SIG-M5 treated with dmso at 0.1 percent for 504 hours (cell line): ENCODE results near the gene PTPMT1.
A peak's percentile ranks its signal among the peaks of the same experiment; 100 is the strongest.

Experiments
- DNase-seq: peaks from one replicate; lab custom pipeline; 2025; ENCODE audit not compliant: unreplicated experiment; lab: John Stamatoyannopoulos, UW

The PTPMT1 gene

DNA sequence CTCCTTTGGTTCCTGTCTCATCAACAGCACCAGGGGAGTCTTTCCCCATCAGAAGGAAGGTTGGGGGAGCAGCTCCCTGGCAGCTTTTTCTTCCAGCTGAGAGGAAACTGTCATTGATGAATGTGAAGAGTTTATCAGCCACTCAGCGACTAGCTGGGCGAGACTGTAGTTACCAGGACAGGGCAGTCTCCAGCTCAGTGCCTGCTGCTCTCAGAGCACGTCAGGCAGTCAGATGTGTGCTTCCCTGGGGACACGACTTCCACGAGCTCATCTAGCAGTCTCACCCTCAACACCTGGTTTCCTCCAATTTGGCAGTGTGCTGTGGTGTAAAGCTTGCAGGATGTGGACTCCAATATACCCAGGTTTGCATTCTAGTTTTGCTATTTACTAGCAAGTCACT is 41.3 kb downstream of the PTPMT1 start:
- DNase-seq: no peak

DNA sequence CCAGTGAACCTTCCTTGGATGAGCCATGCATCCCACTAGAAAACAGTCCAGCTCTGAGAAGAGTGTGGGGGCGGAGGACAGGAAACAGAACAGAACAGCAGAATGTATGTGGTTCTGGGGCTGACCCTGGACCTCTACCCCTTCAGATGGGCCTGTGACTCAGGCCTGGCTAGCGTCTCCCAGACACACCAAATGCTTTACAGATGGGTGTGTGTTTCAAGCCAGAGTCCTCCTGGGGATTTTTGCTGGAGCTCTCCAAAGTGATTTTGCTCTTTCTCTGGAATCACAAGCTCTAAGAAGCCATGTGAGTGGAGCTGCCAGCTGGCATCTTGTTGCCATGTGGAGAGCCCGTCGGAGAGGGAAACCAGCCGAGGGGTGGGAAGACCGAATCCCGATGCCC is 42.0 kb downstream of the PTPMT1 start:
- DNase-seq: no peak

DNA sequence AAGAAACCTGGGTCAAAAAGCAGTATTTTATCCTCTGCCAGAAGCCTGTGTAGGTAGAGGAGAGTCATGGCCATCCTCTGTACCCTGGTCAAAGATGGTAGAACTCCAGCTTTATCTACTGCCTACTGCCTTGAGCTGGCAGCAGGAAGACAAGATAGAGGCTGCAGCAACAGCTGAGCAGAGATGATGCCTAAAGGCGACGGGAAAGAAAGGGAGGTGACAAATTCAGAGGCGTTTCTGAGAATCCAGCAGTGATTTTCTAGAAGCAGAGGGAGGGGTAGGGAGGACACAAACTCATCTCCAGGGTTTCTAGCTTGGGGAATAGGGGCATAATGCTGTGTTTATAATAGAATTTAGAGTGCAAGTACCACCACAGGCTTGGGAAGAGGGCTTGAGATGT is 44.3 kb downstream of the PTPMT1 start:
- no peak for DNase-seq

DNA sequence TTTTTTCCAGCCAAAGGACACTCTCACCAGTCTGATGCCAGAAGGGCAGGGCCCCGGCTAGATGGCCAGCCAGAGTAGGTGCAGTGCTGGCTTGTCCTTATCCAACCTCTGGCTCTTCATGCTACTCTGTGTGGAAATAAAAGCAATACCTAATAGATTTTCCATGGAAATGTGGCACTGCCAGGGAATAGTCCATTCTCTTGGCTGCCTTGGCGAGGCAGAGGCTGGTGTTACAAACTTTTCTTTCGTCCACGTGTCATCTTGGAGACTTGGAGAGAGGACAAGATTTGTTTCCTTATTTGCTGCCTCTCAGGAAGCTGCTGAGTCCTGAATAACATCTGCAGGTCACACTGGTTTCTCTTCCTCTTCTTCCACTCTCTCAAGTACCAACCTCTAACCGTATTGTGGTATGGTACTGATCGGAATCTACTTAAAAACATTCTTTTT is 46.0 kb downstream of the PTPMT1 start:
- DNase-seq: peak; percentile 86

DNA sequence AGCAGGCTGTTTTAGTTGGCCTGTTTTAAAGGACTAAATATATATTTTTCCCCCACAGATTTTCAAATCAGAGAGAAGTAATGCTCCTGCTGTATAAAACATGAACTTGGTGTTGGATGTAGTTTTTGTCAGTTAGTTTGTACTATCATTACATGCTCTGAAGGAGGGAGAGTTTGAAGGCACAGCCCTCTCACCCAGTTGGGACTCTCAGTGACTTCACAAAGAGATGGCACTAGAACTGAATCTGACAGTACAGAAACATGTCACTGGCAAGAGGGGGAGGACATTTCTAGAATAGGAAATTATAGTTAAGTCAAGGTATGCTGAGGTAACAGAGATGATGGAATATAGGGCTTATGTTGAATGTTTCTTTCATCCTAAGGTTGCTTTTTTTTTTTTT is 49.9 kb downstream of the PTPMT1 start:
- no peak for DNase-seq

DNA sequence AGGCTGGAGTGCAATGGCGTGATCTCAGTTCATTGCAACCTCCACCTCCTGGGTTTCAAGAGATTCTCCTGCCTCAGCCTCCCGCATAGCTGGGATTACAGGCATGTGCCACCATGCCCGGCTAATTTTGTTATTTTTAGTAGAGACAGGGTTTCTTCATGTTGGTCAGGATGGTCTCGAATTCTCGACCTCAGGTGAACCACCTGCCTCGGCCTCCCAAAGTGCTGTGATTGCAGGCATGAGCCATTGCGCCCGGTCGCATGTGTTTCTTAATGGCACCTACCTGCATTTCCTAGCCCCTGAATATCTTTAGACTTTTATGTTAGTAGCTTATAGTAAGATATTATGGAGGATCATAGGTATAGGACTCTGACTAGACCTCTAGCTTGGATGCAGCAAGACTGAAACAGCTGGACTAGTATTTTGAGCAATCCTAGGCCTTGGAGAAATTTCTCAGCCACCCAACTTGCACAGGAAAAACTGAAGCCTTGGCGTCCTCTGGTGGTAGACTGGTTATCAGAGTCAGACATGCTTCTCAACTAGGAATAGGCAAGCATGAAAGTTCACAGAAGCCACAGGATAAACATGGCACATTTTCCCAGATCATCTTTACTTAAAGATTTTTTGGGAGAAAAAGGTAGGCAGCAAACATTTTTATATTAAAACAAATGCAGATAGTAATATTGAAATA is 51.5 kb downstream of the PTPMT1 start:
- peak; percentile 35 for DNase-seq

DNA sequence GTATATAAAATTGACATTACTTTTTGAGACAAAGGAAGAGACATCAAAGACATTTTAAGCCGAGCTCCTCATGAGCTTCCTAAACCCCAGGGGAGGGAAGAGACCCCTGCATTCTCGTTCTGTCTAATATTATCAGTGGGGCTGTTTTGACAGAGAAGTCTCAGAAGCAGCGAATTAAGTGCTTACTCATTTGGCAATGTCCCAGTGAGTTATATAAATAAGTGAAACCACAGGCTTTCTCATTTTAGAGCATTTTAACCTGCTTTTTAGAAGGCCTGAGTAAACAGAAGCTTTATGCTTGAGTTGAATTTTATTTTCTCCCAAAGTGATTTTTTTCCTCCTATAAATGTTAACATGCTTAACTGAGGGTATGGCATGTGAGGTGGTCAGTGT is 52.0 kb downstream of the PTPMT1 start:
- DNase-seq: no peak

DNA sequence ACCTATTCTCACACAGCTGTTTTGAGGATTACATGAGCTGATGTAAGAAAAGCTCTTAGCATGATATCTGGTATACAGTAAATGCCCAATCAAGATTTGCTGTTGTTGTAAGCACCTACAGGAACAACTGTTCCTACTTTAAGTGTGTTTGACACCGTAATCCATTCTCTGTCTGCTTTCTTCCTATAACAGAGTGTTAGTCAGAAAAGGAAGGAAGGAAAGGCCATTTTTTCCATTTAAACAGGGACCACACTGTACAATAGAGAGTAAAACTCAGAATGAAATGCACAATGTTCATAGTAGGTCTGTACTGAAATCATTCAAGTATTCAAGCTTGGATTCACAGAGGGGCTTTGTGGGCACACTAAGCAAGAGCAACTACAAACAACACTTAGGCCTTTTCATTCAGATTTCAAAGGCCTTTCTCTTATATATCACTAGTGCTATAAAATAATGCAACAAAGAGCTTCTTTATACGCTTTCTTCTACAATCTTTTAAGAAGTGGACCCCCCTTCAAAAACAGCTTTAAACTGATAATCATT is 55.5 kb downstream of the PTPMT1 start:
- DNase-seq: no peak
